Measurements from ENCODE around the gene PHETA1. TPM values are rescaled to one million over a fixed set of nuclear protein-coding genes. Genes with fewer than 3 reads are reported as not detected.
A peak's percentile ranks its signal among the peaks of the same experiment; 100 is the strongest.

PHETA1 gene
- total RNA-seq (2014; rRNA removed; shearing (Covaris generic)) (4.8 and 12.9 TPM in 2 replicates), polyA plus RNA-seq (2016; fragmentation: Nextera tagmentation; extraction: Ambion mirVana) (6.6 and 7.9 TPM in 2 replicates)

GRCh38 chr12:111368788-111369495, at the start of gene PHETA1:
Gene PHETA1 (minus strand): TSS chr12:111369095. CDS start chr12:111363427, 5,668 bp downstream.
- TF ChIP-seq EZH2phosphoT487 (IDR thresholded peaks at IDR 0.05; ENCODE audit: insufficient read depth, low read depth), result no peak
- TF ChIP-seq EZH2 (IDR thresholded peaks at IDR 0.05; ENCODE audit: insufficient read depth, poor library complexity, severe bottlenecking), result no peak
- Histone ChIP-seq H4K20me1 (ENCODE audit: insufficient read depth) (no peaks in the 10 kb centered on the region), H3K4me1 (ENCODE audit: insufficient read depth) (peaks cover 9% of the 10 kb centered on the region), H3K36me3 (ENCODE audit: low read depth) (no peaks in the 10 kb centered on the region), H3K9me2 (ENCODE audit: insufficient read depth) (no peaks in the 10 kb centered on the region), H2AFZ (peak within 1 kb of the TSS; percentile 97), H3F3A (ENCODE audit: insufficient read depth) (no peaks in the 10 kb centered on the region), H3K4me2 (ENCODE audit: unreplicated experiment) (peak within 1 kb of the TSS; percentile 97), H3K27me3 (replicated peaks; ENCODE audit: insufficient read depth) (no peaks in the 10 kb centered on the region), H3K79me2 (ENCODE audit: insufficient read depth) (no peaks in the 10 kb centered on the region), H3K9ac (peak within 1 kb of the TSS; percentile 72), H3K4me3 (peak within 1 kb of the TSS; percentile 85), H3K27ac (no peak within 1 kb of the TSS), H3K9me3 (ENCODE audit: low read depth) (no peaks in the 10 kb centered on the region)
- 0 to 2% methylated on average over 38 to 49 of the region's 72 CpGs for WGBS, 2 experiments (ENCODE audit: low coverage in 1 of 2, low lambda C conversion rate in 2 of 2, missing lambda C conversion rate in 2 of 2)
- in situ Hi-C loops (cut with MboI), result no loop called here
- DNase-seq, result peak; percentile 93

- Histone ChIP-seq H3K9me2 (ENCODE audit: insufficient read depth) (no peaks in the 10 kb centered on the region), H4K20me1 (ENCODE audit: insufficient read depth) (no peaks in the 10 kb centered on the region), H3K4me2 (ENCODE audit: unreplicated experiment) (no peak overlapping the region), H3K9ac (no peak overlapping the region), H3K27ac (no peak overlapping the region), H3F3A (ENCODE audit: insufficient read depth) (peaks cover 49% of the 10 kb centered on the region), H3K27me3 (replicated peaks; ENCODE audit: insufficient read depth) (no peaks in the 10 kb centered on the region), H3K4me1 (ENCODE audit: insufficient read depth) (peaks cover 8% of the 10 kb centered on the region), H3K4me3 (no peak overlapping the region), H2AFZ (no peak overlapping the region), H3K36me3 (ENCODE audit: low read depth) (peaks cover 6% of the 10 kb centered on the region), H3K9me3 (ENCODE audit: low read depth) (no peaks in the 10 kb centered on the region), H3K79me2 (ENCODE audit: insufficient read depth) (peaks cover 97% of the 10 kb centered on the region)
- in situ Hi-C loops (cut with MboI), result no loop called here
- 96 to 98% methylated on average over 18 to 30 of the region's 30 CpGs for WGBS, 2 experiments (ENCODE audit: low coverage in 1 of 2, low lambda C conversion rate in 2 of 2, missing lambda C conversion rate in 2 of 2)
- no peak for DNase-seq
- no peak for TF ChIP-seq EZH2 (IDR thresholded peaks at IDR 0.05; ENCODE audit: insufficient read depth, poor library complexity, severe bottlenecking)
- TF ChIP-seq EZH2phosphoT487 (IDR thresholded peaks at IDR 0.05; ENCODE audit: insufficient read depth, low read depth), result no peak
Observed at GRCh38 chr12:111418594-111418880, 49.6 kb upstream of the PHETA1 start.

GRCh38 chr12:111417784-111418593, 49.1 kb upstream of the PHETA1 start:
- Histone ChIP-seq H3F3A (ENCODE audit: insufficient read depth) (peaks cover 54% of the 10 kb centered on the region), H3K36me3 (ENCODE audit: low read depth) (peaks cover 6% of the 10 kb centered on the region), H3K27ac (no peak overlapping the region), H3K4me1 (ENCODE audit: insufficient read depth) (peaks cover 13% of the 10 kb centered on the region), H3K4me3 (no peak overlapping the region), H4K20me1 (ENCODE audit: insufficient read depth) (no peaks in the 10 kb centered on the region), H2AFZ (no peak overlapping the region), H3K9me3 (ENCODE audit: low read depth) (no peaks in the 10 kb centered on the region), H3K27me3 (replicated peaks; ENCODE audit: insufficient read depth) (no peaks in the 10 kb centered on the region), H3K4me2 (ENCODE audit: unreplicated experiment) (no peak overlapping the region), H3K79me2 (ENCODE audit: insufficient read depth) (peaks cover 97% of the 10 kb centered on the region), H3K9me2 (ENCODE audit: insufficient read depth) (no peaks in the 10 kb centered on the region), H3K9ac (no peak overlapping the region)
- WGBS, 2 experiments (ENCODE audit: low coverage in 1 of 2, low lambda C conversion rate in 2 of 2, missing lambda C conversion rate in 2 of 2), result 96 to 98% methylated on average over 46 to 67 of the region's 67 CpGs
- DNase-seq, result no peak
- TF ChIP-seq EZH2 (IDR thresholded peaks at IDR 0.05; ENCODE audit: insufficient read depth, poor library complexity, severe bottlenecking) (no peak), EZH2phosphoT487 (IDR thresholded peaks at IDR 0.05; ENCODE audit: insufficient read depth, low read depth) (no peak)
- in situ Hi-C loops (cut with MboI), result no loop called here

GRCh38 chr12:111417290-111417689, 48.4 kb upstream of the PHETA1 start:
- no peak overlapping the region for H3K27ac ChIP-seq
- in situ Hi-C loops (cut with MboI), result no loop called here
- peaks cover 59% of the 10 kb centered on the region for H3F3A ChIP-seq (ENCODE audit: insufficient read depth)
- no peak overlapping the region for H3K4me3 ChIP-seq
- DNase-seq, result no peak
- no peaks in the 10 kb centered on the region for H4K20me1 ChIP-seq (ENCODE audit: insufficient read depth)
- no peak overlapping the region for H2AFZ ChIP-seq
- no peak overlapping the region for H3K9ac ChIP-seq
- peaks cover 20% of the 10 kb centered on the region for H3K4me1 ChIP-seq (ENCODE audit: insufficient read depth)
- no peaks in the 10 kb centered on the region for H3K27me3 ChIP-seq (replicated peaks; ENCODE audit: insufficient read depth)
- no peaks in the 10 kb centered on the region for H3K9me3 ChIP-seq (ENCODE audit: low read depth)
- H3K36me3 ChIP-seq (ENCODE audit: low read depth), result peaks cover 6% of the 10 kb centered on the region
- no peaks in the 10 kb centered on the region for H3K9me2 ChIP-seq (ENCODE audit: insufficient read depth)
- no peak overlapping the region for H3K4me2 ChIP-seq (ENCODE audit: unreplicated experiment)
- H3K79me2 ChIP-seq (ENCODE audit: insufficient read depth), result peaks cover 97% of the 10 kb centered on the region
- TF ChIP-seq EZH2phosphoT487 (IDR thresholded peaks at IDR 0.05; ENCODE audit: insufficient read depth, low read depth), result no peak
- TF ChIP-seq EZH2 (IDR thresholded peaks at IDR 0.05; ENCODE audit: insufficient read depth, poor library complexity, severe bottlenecking), result no peak
- WGBS, 2 experiments (ENCODE audit: low coverage in 1 of 2, low lambda C conversion rate in 2 of 2, missing lambda C conversion rate in 2 of 2), result 71 to 78% methylated on average over 2 of the region's 2 CpGs

Data from GM23248 (cell line).